Motor neuron (in vitro differentiated cells): Measurements from ENCODE around the gene SPECC1. TPM values are rescaled to one million over a fixed set of nuclear protein-coding genes. Genes with fewer than 3 reads are reported as not detected.
"Not testable (repeated sequence)": the region's sequence is repeated elsewhere in the genome, so short reads cannot be mapped to it uniquely, and the experiment has no call there.

ENCODE experiments used
- ATAC-seq, 8 experiments: fragments of 200-7000 bp; cut with Tn5 transposase; replicated peaks in 6 of 8; 2 replicates each; pipeline ENCODE4 v1.8.0; 2021; ENCODE audit warnings: mild to moderate bottlenecking in 8 of 8, moderate library complexity in 8 of 8
- H3K27ac ChIP-seq, 2 donors: fragments of 250-450 bp; sonication (Bioruptor Pico); 2 replicates each; pipeline ENCODE4 v1.9.0; 2021; ENCODE audit warnings: antibody characterized with exemption in 2 of 2, mild to moderate bottlenecking in 2 of 2, moderate library complexity in 1 of 2
- H3K4me1 ChIP-seq, 2 donors: fragments of 250-450 bp; sonication (Bioruptor Pico); replicated peaks in 1 of 2; 2 replicates each; pipeline ENCODE4 v1.6.1; 2021; ENCODE audit warnings: antibody characterized with exemption in 2 of 2, mild to moderate bottlenecking in 2 of 2, moderate library complexity in 1 of 2
- H3K4me3 ChIP-seq, 5 donors: fragments of 250-450 bp; sonication (Bioruptor Pico); 2 replicates each; pipeline ENCODE4 v1.9.0; 2021; ENCODE audit warnings: antibody characterized with exemption in 5 of 5, mild to moderate bottlenecking in 5 of 5, moderate library complexity in 4 of 5
- WGBS, 10 experiments: fragments of 450-650 bp; shearing (Covaris generic); methylation state at CpG; one replicate each; pipeline ENCODE4 v1.0.0; 2022; 5-methylcytosine and 5-hydroxymethylcytosine counted together
- in situ Hi-C, 9 experiments: fragments of 400-800 bp; cut with MboI; loops; one replicate each; pipeline ENCODE4 v1.15.0; 2021; ENCODE audit warnings: low sequenced_read_pairs in 9 of 9, low pct_unique_long_range_greater_than_20kb in 2 of 9; ENCODE audit not compliant: unreplicated experiment in 9 of 9
- total RNA-seq, 8 experiments: library from RNA; unstranded; fragments of 300-600 nt; gene quantifications; 2 replicates each; pipeline versions ENCODE4 v1.2.3 to v1.2.4, GENCODE V29; 2022

Gene SPECC1
- total RNA-seq, 8 experiments from 2014 or later, result 25.8 to 269 (median 79.5) TPM

DNA sequence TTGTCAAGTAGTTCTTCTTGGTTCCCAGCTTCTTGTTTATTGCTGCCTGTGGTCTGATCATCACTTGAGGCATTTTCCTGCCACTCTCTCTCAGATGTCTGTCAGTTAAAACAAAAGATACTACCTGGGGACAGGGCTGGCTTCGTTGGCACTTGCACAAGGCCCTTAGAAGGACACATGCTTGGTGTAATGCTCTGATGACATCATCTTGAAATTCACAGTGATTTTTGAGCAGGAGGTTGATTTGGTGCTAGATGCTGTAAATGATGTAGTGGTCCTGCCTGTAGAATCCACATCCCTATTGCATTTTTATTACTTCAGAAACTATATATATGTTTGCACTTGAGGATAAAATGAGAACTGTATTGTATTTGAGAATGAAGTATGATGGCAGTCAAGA, 247.8 kb downstream of the SPECC1 start:
- Histone ChIP-seq H3K4me1 (peaks cover 7 to 15% of the 10 kb centered on the region in 2 donors), H3K27ac (no peak overlapping the region), H3K4me3 (no peak overlapping the region)
- no peak for ATAC-seq
- in situ Hi-C loops, result loop anchor here in 1 of 9 experiments (25.0 kb wide), 1 partner anchor 95 kb away; no protein-coding TSS in a partner anchor
- 20 to 100% (median 57%) methylated on average over 1 of the region's 1 CpG; no CpG with 5 or more reads in 6 of the 10 experiments for WGBS, 10 experiments

DNA sequence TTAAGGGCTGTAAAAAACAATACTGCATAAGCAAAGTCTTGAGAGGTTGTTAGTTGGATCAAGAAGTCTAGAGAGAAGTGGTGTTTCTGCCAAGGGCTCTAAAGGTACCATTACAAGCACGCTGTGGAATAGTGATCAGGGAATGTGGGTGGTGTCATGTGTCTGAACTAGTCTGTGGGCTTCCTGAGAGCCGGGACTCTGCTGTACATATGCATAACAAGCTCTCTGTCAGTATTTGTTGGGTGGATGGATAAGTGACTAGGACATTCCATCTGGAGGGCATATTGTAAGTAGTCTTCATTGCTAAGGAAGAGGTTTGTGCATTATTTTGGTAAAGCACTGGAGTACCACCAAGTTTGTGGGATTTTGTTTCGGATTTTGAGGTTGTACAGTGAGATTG, 248.6 kb downstream of the SPECC1 start:
- in situ Hi-C loops, result loop anchor here in 1 of 9 experiments (25.0 kb wide), 1 partner anchor 95 kb away; no protein-coding TSS in a partner anchor
- Histone ChIP-seq H3K4me1 (peaks cover 15 to 23% of the 10 kb centered on the region in 2 donors), H3K4me3 (no peak overlapping the region), H3K27ac (no peak overlapping the region)
- 12 to 100% (median 41%) methylated on average over 1 to 3 of the region's 3 CpGs; no CpG with 5 or more reads in 4 of the 10 experiments for WGBS, 10 experiments
- peak in 3 of 8 experiments; percentile 6 to 70 (median 57) for ATAC-seq

DNA sequence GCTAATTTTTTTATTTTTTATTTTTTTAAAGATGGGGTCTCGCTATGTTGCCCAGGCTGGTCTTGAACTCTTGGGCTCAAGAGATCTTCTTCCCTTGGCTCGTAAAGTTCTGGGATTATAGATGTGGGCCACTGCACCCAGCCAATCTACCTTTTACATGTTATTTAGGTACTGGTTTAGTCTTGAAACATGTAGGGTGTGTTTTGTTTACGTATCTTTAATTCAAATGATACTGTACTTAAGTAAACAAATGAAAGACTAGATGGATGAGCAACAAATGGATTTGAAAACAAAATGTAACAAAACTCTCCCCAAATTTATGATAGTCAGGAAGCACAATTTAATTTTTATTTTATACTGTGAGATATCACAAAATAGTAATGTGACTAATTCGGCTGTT, 250.5 kb downstream of the SPECC1 start:
- no peak overlapping the region for H3K4me3 ChIP-seq
- H3K27ac ChIP-seq, result no peak overlapping the region
- in situ Hi-C loops, result loop anchor here in 1 of 9 experiments (25.0 kb wide), 1 partner anchor 97 kb away; no protein-coding TSS in a partner anchor

DNA sequence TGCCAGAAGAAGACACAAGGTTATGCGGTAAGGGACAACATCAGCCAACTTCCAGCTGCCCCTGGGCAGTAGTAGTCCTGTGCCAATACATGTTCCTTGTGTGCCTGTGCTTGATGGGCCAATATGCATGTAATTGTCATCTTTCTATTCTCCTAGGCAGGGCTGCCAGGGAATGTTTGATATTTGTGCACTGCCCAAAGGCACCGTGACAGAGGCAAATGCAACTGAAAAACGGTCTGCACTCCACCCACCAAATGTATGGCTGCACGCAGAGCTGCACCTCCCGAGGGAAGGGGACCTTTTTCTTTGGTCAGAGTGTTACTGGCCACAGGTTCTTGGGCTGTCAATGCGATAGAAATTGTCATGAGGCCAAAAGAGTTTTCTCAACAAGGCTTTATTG, 251.1 kb downstream of the SPECC1 start:
- in situ Hi-C loops, result loop anchor here in 1 of 9 experiments (25.0 kb wide), 1 partner anchor 98 kb away; no protein-coding TSS in a partner anchor
- ATAC-seq, result peak in 1 of 8 experiments; percentile 55
- Histone ChIP-seq H3K4me3 (no peak overlapping the region), H3K27ac (no peak overlapping the region), H3K4me1 (peaks cover 22 to 38% of the 10 kb centered on the region in 2 donors)
- 50 to 100% (median 98%) methylated on average over 1 to 5 of the region's 6 CpGs; no CpG with 5 or more reads in 5 of the 10 experiments for WGBS, 10 experiments

More for the DNA sequence above, 250.5 kb downstream of the SPECC1 start:
- no peak for ATAC-seq
- peaks cover 22 to 38% of the 10 kb centered on the region in 2 donors for H3K4me1 ChIP-seq
- WGBS, 10 experiments, result 81 to 100% (median 96%) methylated on average over 1 to 4 of the region's 4 CpGs

DNA sequence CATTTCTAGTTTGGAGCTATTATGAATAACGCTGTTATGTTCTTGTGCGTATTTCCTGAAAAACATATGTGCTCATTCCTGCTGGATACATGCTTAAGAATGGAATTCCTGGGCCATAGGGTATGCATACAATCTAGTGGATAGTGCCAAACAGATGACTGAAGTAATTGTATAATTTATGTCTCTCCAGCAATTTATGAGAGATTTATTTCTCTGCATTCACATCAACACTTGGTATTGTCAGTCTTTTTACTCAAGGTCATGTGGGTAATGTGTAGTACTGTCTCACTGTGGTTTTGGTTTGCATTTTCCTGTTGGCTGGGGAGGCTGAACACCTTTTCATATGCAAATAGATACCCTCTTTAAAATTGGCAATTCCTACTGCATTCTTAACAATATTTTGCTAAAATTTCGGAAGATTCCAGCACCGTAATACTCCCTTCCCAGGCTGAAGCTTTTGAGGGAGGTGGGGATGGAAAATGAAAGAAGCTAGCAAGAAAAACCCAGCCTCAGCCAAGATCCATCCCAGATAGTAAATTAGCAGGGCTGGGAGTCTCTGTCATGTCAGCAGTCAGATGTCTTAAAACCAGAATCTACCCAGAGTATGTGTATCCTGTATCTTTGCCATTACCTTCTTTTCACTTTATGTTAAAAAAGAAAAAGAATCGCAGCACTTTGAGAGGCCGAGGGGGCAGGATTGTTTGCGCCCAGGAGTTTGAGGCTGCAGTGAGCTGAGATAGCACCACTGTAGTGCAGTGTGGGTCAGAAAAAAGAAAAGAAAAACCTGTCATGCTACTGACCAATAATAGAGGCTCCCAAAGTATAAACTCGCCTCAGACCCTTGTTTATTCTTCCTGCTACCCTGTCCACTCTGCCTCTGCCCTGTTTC, 253.3 kb downstream of the SPECC1 start:
- peak; percentile 7 to 61 (median 44) for ATAC-seq
- in situ Hi-C loops, result loop anchor here in 1 of 9 experiments (25.0 kb wide), 1 partner anchor 100 kb away; no protein-coding TSS in a partner anchor
- no peak overlapping the region for H3K4me3 ChIP-seq
- 20 to 79% (median 54%) methylated on average over 2 to 8 of the region's 8 CpGs for WGBS, 10 experiments
- peaks cover 22 to 38% of the 10 kb centered on the region in 2 donors for H3K4me1 ChIP-seq
- peak overlapping the region; percentile 87 to 94 for H3K27ac ChIP-seq

DNA sequence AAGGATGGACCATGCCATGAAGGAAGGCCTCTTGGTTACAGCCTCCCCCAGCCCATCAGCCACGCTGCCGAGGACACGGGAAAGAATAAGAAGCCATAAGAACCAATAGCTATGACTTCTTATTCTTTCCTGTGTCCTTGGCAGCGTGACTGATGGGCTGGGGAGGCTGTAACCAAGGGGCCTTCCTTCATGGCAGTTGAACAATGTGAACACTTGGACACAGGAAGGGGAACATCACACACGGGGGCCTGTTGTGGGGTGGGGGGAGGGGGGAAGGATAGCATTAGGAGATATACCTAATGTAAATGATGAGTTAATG, 253.9 kb downstream of the SPECC1 start:
- in situ Hi-C loops, result loop anchor here in 1 of 9 experiments (25.0 kb wide), 1 partner anchor 101 kb away; no protein-coding TSS in a partner anchor
- H3K4me1 ChIP-seq, result peaks cover 22 to 38% of the 10 kb centered on the region in 2 donors
- not testable (repeated sequence) for H3K4me3 ChIP-seq
- 0 to 100% (median 61%) methylated on average over 1 to 3 of the region's 5 CpGs; no CpG with 5 or more reads in 6 of the 10 experiments for WGBS, 10 experiments
- peak overlapping the region; percentile 87 to 94 for H3K27ac ChIP-seq
- peak in 5 of 8 experiments; percentile 48 to 78 (median 61) for ATAC-seq

DNA sequence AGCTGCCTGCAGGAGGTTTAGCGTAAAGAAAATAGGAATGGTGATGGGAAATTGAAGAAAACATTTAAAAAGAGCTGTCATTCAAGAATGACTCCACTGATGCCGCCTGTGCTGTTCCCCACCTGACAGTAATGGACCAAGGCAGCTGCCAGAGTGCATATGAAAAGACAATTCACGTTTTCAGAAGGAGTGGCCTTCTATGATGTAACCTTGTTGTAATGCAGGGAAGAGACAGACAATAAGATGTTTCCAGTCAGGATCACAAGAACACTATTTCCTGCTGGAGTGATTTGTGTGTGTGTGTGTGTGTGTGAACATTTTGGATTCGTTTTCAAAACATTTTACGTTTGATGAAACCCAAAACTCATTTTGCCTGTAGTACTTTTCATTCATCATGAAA, 254.4 kb downstream of the SPECC1 start:
- 27 to 87% (median 44%) methylated on average over 2 to 5 of the region's 5 CpGs for WGBS, 10 experiments
- Histone ChIP-seq H3K27ac (peak overlapping the region; percentile 59 to 94), H3K4me3 (no peak overlapping the region), H3K4me1 (peaks cover 22 to 38% of the 10 kb centered on the region in 2 donors)
- peak in 7 of 8 experiments; percentile 9 to 88 (median 82) for ATAC-seq
- in situ Hi-C loops, result loop anchor here in 1 of 9 experiments (25.0 kb wide), 1 partner anchor 101 kb away; no protein-coding TSS in a partner anchor

DNA sequence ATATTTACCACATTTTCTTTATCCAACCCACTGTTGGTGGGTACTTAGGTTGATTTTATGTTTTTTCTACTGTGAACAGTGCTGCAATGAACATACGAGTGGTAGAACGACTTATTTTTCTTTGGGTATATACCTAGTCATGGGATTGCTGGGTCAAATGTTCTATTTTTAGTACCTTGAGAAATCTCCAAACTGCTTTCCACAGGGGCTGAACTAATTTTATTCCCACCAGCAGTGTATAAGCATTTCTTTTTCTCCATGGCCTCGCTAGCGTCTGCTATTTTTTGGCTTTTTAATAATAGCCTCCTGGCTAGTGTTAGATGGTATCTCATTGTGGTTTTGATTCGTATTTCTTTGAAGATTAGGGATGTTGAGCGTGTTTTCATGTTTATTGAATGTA, 255.8 kb downstream of the SPECC1 start:
- ATAC-seq, result no peak
- 75 to 100% (median 94%) methylated on average over 1 to 6 of the region's 6 CpGs; no CpG with 5 or more reads in 1 of the 10 experiments for WGBS, 10 experiments
- peaks cover 33 to 38% of the 10 kb centered on the region in 2 donors for H3K4me1 ChIP-seq
- in situ Hi-C loops, result loop anchor here in 1 of 9 experiments (25.0 kb wide), 1 partner anchor 103 kb away; no protein-coding TSS in a partner anchor
- no peak overlapping the region for H3K27ac ChIP-seq
- H3K4me3 ChIP-seq, result no peak overlapping the region

DNA sequence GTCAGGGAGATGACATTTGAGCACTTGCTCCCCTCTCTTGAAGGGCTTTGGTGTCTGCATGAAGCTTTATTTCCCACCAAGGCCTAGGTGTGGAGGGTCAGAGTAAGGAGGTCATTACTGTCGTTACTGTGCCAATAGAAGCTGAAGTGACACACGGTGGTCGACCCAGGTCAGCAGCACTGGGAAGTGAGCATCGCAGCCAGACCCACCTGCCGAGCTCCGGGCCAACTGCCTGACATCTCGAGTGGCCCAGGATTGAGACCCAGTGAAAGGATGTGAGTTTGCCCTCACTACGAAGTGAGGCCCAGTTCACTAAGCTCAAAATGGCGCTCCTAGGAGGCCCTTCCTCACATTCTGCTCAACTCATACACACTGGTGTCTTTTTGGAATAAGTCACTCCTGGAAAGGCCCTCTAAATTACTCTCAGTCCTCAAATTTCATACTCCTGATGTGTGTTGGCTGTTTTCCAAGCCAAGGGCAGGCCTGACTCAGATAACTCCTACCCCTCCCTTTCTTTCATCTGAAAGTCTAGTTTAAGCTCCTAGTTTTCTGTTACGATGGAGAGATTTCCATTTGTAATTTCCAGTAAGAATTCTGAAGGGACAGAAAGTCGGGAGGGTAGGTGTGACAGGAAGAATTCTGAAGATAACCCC, 257.8 kb downstream of the SPECC1 start:
- 66 to 100% (median 91%) methylated on average over 1 to 9 of the region's 11 CpGs; no CpG with 5 or more reads in 2 of the 10 experiments for WGBS, 10 experiments
- peak in 3 of 8 experiments; percentile 31 to 60 (median 58) for ATAC-seq
- H3K27ac ChIP-seq, result no peak overlapping the region
- H3K4me1 ChIP-seq, result peaks cover 24 to 28% of the 10 kb centered on the region in 2 donors
- H3K4me3 ChIP-seq, result no peak overlapping the region
- in situ Hi-C loops, result loop anchor here in 1 of 9 experiments (25.0 kb wide), 1 partner anchor 105 kb away; no protein-coding TSS in a partner anchor

DNA sequence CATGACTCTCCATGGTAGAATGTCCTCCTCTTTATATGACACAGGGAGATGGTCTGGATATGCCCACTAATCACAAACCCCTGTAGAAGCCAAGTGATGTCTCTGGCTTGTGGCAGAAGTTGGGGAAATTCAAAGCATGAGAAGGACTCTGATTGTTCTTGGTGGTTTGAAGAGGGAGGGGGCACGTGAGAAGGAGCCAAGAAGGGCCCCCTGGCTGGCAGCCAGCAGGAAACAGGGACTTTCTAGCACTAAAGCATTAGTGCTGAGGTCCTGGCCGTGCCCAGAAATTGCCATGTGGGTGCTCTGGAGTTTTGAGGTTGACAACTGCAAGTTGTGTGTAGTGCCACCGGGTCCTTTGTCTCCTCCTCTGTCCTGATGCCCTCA, 258.3 kb downstream of the SPECC1 start:
- peak in 3 of 8 experiments; percentile 9 to 43 (median 16) for ATAC-seq
- Histone ChIP-seq H3K4me3 (no peak overlapping the region), H3K4me1 (peaks cover 19 to 22% of the 10 kb centered on the region in 2 donors), H3K27ac (no peak overlapping the region)
- in situ Hi-C loops, result loop anchor here in 1 of 9 experiments (25.0 kb wide), 1 partner anchor 105 kb away; no protein-coding TSS in a partner anchor
- 25 to 100% (median 81%) methylated on average over 1 to 3 of the region's 3 CpGs; no CpG with 5 or more reads in 3 of the 10 experiments for WGBS, 10 experiments

DNA sequence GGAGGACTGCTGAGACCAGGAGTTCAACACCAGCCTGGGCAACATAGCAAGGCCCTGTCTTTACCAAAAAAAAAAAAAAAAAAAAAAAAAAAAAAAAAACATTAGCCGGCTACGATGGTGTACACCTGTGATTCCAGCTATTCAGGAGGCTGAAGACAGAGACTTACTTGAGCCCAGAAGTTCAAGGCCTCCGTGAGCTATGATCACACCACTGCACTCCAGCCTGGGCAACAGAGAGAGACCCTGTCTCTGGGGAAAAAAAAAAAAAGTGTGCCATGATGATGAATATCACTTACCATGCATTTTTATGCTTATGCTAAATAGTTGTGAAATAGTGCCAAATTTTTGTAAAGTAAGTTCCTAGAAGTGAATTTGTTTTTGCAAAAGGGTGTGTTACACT, 261.2 kb downstream of the SPECC1 start:
- 0 to 100% (median 94%) methylated on average over 1 to 3 of the region's 3 CpGs; no CpG with 5 or more reads in 1 of the 10 experiments for WGBS, 10 experiments
- peak in 3 of 8 experiments; percentile 21 to 58 (median 32) for ATAC-seq
- in situ Hi-C loops, result loop anchor here in 1 of 9 experiments (25.0 kb wide), 1 partner anchor 108 kb away; no protein-coding TSS in a partner anchor
- Histone ChIP-seq H3K4me3 (no peak overlapping the region), H3K27ac (no peak overlapping the region), H3K4me1 (peaks cover 0 to 12% of the 10 kb centered on the region in 2 donors)

DNA sequence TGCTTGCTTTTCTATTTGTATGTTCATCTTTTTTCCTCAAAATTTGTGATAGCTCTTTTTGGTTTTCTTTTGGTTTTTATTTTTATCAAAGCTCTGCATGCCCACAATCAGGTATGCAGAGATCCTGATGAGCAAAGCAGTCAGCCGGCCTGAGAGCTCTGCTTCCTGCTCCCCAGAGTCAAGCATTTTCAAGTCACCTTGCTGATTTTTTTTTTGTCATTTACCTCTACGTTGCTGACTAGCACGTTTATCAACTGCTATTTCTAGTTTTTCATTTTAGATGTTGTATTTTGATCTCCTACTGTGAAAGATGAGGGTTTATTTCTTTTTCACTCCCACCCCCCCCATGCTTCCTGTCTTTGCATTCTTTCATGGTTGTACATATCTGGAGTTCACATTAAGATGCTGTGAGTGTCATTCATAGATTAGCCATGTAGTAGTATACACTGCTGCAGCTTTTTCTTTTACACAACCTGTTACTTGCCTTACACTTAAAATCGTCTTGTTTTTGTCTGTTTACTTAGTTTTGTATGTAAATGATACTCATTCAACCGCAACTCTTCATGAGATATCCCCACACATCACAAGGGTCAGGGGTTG, 262.0 kb downstream of the SPECC1 start:
- ATAC-seq, result no peak
- H3K4me3 ChIP-seq, result no peak overlapping the region
- 45 to 80% (median 61%) methylated on average over 2 to 5 of the region's 5 CpGs for WGBS, 10 experiments
- no peak overlapping the region for H3K27ac ChIP-seq
- in situ Hi-C loops, result loop anchor here in 1 of 9 experiments (25.0 kb wide), 1 partner anchor 109 kb away; no protein-coding TSS in a partner anchor
- H3K4me1 ChIP-seq, result peaks cover 0 to 12% of the 10 kb centered on the region in 2 donors
